HepG2 (cell line): Measurements from ENCODE around the gene LRRC72. TPM values are rescaled to one million over a fixed set of nuclear protein-coding genes. Genes with fewer than 3 reads are reported as not detected.

ENCODE experiments used
- ATAC-seq: fragments of 200-7000 bp; cut with Tn5 transposase; 3 replicates; pipeline ENCODE4 v1.9.1; 2020; ENCODE audit warnings: mild to moderate bottlenecking, moderate library complexity
- BruUV-seq: library from RNA; stranded (reverse); fragments of 400-500 nt; replicated peaks from 2 replicates; lab custom pipeline; 2021; lab: Mats Ljungman, UMichigan
- CTCF ChIA-PET: fragments of 300-600 bp; formaldehyde crosslinking; extraction: SDS; loops from one replicate; lab custom pipeline; 2021; ENCODE audit warnings: low total read pairs, inconsistent platforms, low intra/inter-chr PET ratio; lab: Yijun Ruan, JAX
- POLR2A ChIA-PET: fragments of 350-600 bp; sonication (Branson Sonifier 250); formaldehyde crosslinking; loops from one replicate; lab custom pipeline; 2020; ENCODE audit warnings: antibody characterized with exemption, inconsistent platforms; lab: Yijun Ruan, JAX
- DNase-seq: peaks from one replicate; pipeline ENCODE4 v3.0.0-alpha.2; 2015; ENCODE audit warnings: low spot score
- FAIRE-seq: peaks from 3 replicates; lab custom pipeline; 2011; peaks lifted over from hg19 to GRCh38; lab: Jason Lieb, UNC
- H2AFZ ChIP-seq: one replicate; pipeline ENCODE4 v1.6.1; 2011; ENCODE audit warnings: low read length, inconsistent platforms
- H3K27ac ChIP-seq: fragments of 300-600 bp; 3 replicates; pipeline ENCODE4 v1.8.0; 2011; ENCODE audit warnings: mixed run types, mild to moderate bottlenecking, mixed read lengths, low read length, inconsistent platforms; ENCODE audit not compliant: insufficient read depth; ENCODE audit errors: extremely low read length
- H3K27me3 ChIP-seq, 2 experiments: fragments of 200-600 bp in 1 of 2; 2 replicates in 1 of 2; 3 replicates in 1 of 2; pipeline versions ENCODE4 v1.6.0 to v1.8.0; 2011; ENCODE audit warnings: low read length in 2 of 2, mild to moderate bottlenecking in 2 of 2, moderate library complexity in 2 of 2, inconsistent platforms in 1 of 2; ENCODE audit not compliant: insufficient read depth in 2 of 2, control insufficient read depth in 1 of 2
- H3K36me3 ChIP-seq, 2 experiments: fragments of 200-600 bp in 1 of 2; replicated peaks in 1 of 2; 2 replicates in 1 of 2; 3 replicates in 1 of 2; pipeline versions ENCODE4 v1.5.1 to v1.8.0; 2011; ENCODE audit warnings: low read length in 2 of 2, inconsistent platforms in 1 of 2; ENCODE audit not compliant: insufficient read depth in 2 of 2, control insufficient read depth in 1 of 2
- H3K4me1 ChIP-seq: 2 replicates; pipeline ENCODE4 v1.5.1; 2012; ENCODE audit warnings: low read length, inconsistent platforms; ENCODE audit not compliant: insufficient read depth
- H3K4me2 ChIP-seq: 2 replicates; pipeline ENCODE4 v1.6.0; 2011; ENCODE audit warnings: low read depth, low read length, inconsistent platforms
- H3K4me3 ChIP-seq, 3 experiments: fragments of 200-600 bp in 1 of 3; sonication (generic), shearing (Covaris generic) in 1 of 3; replicated peaks in 1 of 3; 2 replicates each; pipeline ENCODE4 v1.5.1; 2011 to 2016; ENCODE audit warnings: low read length in 3 of 3, inconsistent platforms in 2 of 3, low read depth in 2 of 3, mild to moderate bottlenecking in 2 of 3, control low read depth in 1 of 3, mixed read lengths in 1 of 3; ENCODE audit not compliant: insufficient read depth in 1 of 3
- H3K79me2 ChIP-seq: one replicate; pipeline ENCODE4 v1.6.1; 2011; ENCODE audit warnings: low read length, inconsistent platforms; ENCODE audit not compliant: insufficient read depth
- H3K9ac ChIP-seq: 2 replicates; pipeline ENCODE4 v1.6.0; 2011; ENCODE audit warnings: mild to moderate bottlenecking, low read depth, low read length, inconsistent platforms; ENCODE audit not compliant: insufficient read depth
- H3K9me3 ChIP-seq: 2 replicates; pipeline ENCODE4 v1.5.1; 2012; ENCODE audit warnings: mild to moderate bottlenecking, low read length
- H4K20me1 ChIP-seq: 2 replicates; pipeline ENCODE4 v1.6.0; 2011; ENCODE audit warnings: inconsistent platforms, mild to moderate bottlenecking, low read length, moderate library complexity; ENCODE audit not compliant: insufficient read depth
- ADNP ChIP-seq: sonication (generic); formaldehyde crosslinking; IDR thresholded peaks from 2 replicates; pipeline ENCODE4 v1.4.0; 2020; ENCODE audit warnings: missing genetic modification reagents
- ATF1 ChIP-seq: IDR thresholded peaks from 2 replicates; pipeline ENCODE4 v1.6.1; 2016; ENCODE audit warnings: mild to moderate bottlenecking, control low read depth
- FOXA1 ChIP-seq, 2 experiments: fragments of 450-650 bp in 1 of 2; sonication (generic) in 1 of 2; formaldehyde crosslinking in 1 of 2; IDR thresholded peaks; 2 replicates each; pipeline versions ENCODE4 v1.4.0 to v1.6.1; 2016 to 2020; ENCODE audit warnings: missing genetic modification reagents in 1 of 2
- ISX ChIP-seq: sonication (generic); formaldehyde crosslinking; conservative IDR thresholded peaks from 2 replicates; pipeline ENCODE4 v1.5.0; 2020; ENCODE audit warnings: missing genetic modification reagents
- NCOA5 ChIP-seq: sonication (generic); formaldehyde crosslinking; IDR thresholded peaks from 2 replicates; pipeline ENCODE4 v1.4.0; 2020; ENCODE audit warnings: missing genetic modification reagents
- RXRA ChIP-seq: sonication (generic); formaldehyde crosslinking; IDR thresholded peaks from 2 replicates; pipeline ENCODE4 v1.5.1; 2020; ENCODE audit warnings: missing genetic modification reagents
- SMARCC2 ChIP-seq: fragments of 450-650 bp; IDR thresholded peaks from 2 replicates; pipeline ENCODE4 v1.6.1; 2017; ENCODE audit warnings: antibody characterized with exemption, mild to moderate bottlenecking
- SNAI1 ChIP-seq: sonication (generic); formaldehyde crosslinking; IDR thresholded peaks from 2 replicates; pipeline ENCODE4 v1.5.0; 2020; ENCODE audit warnings: mild to moderate bottlenecking, missing genetic modification reagents, borderline replicate concordance
- ZKSCAN1 ChIP-seq: fragments of 150-350 bp; IDR thresholded peaks from 2 replicates; pipeline ENCODE4 v1.6.1; 2014; ENCODE audit warnings: low read length
- ZNF589 ChIP-seq: sonication (generic); formaldehyde crosslinking; conservative IDR thresholded peaks from 2 replicates; pipeline ENCODE4 v1.8.0; 2022; ENCODE audit warnings: mild to moderate bottlenecking, moderate library complexity, missing genetic modification reagents
- ZNF670 ChIP-seq: sonication (generic); formaldehyde crosslinking; IDR thresholded peaks from 2 replicates; pipeline ENCODE4 v1.8.0; 2022; ENCODE audit warnings: mild to moderate bottlenecking, missing genetic modification reagents, borderline replicate concordance
- ZNF7 ChIP-seq: IDR thresholded peaks from 2 replicates; pipeline ENCODE4 v1.6.1; 2016; ENCODE audit warnings: missing biosample characterization, missing genetic modification reagents
- ZSCAN20 ChIP-seq: sonication (generic); formaldehyde crosslinking; IDR thresholded peaks from 2 replicates; pipeline ENCODE4 v1.4.0; 2020; ENCODE audit warnings: missing genetic modification reagents, mild to moderate bottlenecking, borderline replicate concordance
- ZSCAN5A ChIP-seq: sonication (generic); formaldehyde crosslinking; IDR thresholded peaks from 2 replicates; pipeline ENCODE4 v1.8.0; 2022; ENCODE audit warnings: mild to moderate bottlenecking, missing genetic modification reagents, borderline replicate concordance
- ZXDC ChIP-seq: sonication (generic); formaldehyde crosslinking; IDR thresholded peaks from 2 replicates; pipeline ENCODE4 v1.5.0; 2020; ENCODE audit warnings: mild to moderate bottlenecking, missing genetic modification reagents
- WGBS: methylation state at CpG from one replicate; pipeline ENCODE4 v1.1.6; 2017; ENCODE audit warnings: low lambda C conversion rate; 5-methylcytosine and 5-hydroxymethylcytosine counted together
- in situ Hi-C: cut with HindIII; loops from 2 replicates; pipeline ENCODE4 v1.10.0; 2017; ENCODE audit warnings: low pct_unique_long_range_greater_than_20kb; ENCODE audit not compliant: extremely low pct_ligation_motif_present
- intact Hi-C: fragments of 100-400 bp; cut with micrococcal nuclease; formaldehyde crosslinking; loops from one replicate; pipeline ENCODE4 v1.10.0; 2022; ENCODE audit not compliant: unreplicated experiment
- polyA plus RNA-seq, 8 experiments: library from polyadenylated mRNA; depleted of rRNA in 3 of 8; stranded (reverse) in 7 of 8; unstranded in 1 of 8; fragments of >200 nt; fragmentation: Illumina TruSeq in 4 of 8; extraction: Trizol in 4 of 8; gene quantifications; 2 replicates each; pipeline versions ENCODE4 v1.2.1 to v1.2.3, GENCODE V29; 2011 to 2016; ENCODE audit warnings: low read depth in 4 of 8, missing spikeins in 1 of 8, mixed read lengths in 1 of 8; ENCODE audit not compliant: insufficient read depth in 1 of 8
- total RNA-seq, 5 experiments: library from RNA; depleted of rRNA; stranded (reverse); fragments of >200 nt; fragmentation: Illumina TruSeq; extraction: Trizol; gene quantifications; 2 replicates each; pipeline ENCODE4 v1.2.3, GENCODE V29; 2016; ENCODE audit warnings: low read depth in 1 of 5

The LRRC72 gene
- total and polyA plus RNA-seq, 2 of the 13 experiments (the other 11 are each of a cell fraction or from before 2014, with no cell fraction given): not detected

GRCh38 chr7:16494955-16495719 lies 31.5 kb upstream of the LRRC72 start:
- no peak for ATAC-seq
- Histone ChIP-seq H3K79me2 (no peaks in the 10 kb centered on the region), H2AFZ (peak overlapping the region; percentile 27), H3K27me3 (no peaks in the 10 kb centered on the region), H3K4me1 (peaks cover 38% of the 10 kb centered on the region), H3K4me2 (no peak overlapping the region)
- intact Hi-C loops (loop anchor here (5.0 kb wide), 1 partner anchor 73 kb away; the partner anchor contains the start of gene CRPPA), in situ Hi-C loops (no loop called here)
- POLR2A ChIA-PET: no interaction called here
- 37% methylated on average over 4 of the region's 4 CpGs for WGBS
- no peak for TF ChIP-seq ADNP (CRISPR knock-in tag)
- no peak for TF ChIP-seq ZNF7 (CRISPR knock-in tag)
- TF ChIP-seq RXRA (CRISPR knock-in tag): no peak
- TF ChIP-seq SNAI1 (CRISPR knock-in tag): no peak
- no peak for TF ChIP-seq ATF1
- TF ChIP-seq ZKSCAN1: no peak
- TF ChIP-seq, all 625 proteins: peak for 0
- BruUV-seq: no TSS peak
- Histone ChIP-seq H4K20me1 (no peaks in the 10 kb centered on the region), H3K9ac (no peak overlapping the region), H3K4me3 (no peak overlapping the region), H3K27ac (no peak overlapping the region), H3K36me3 (no peaks in the 10 kb centered on the region), H3K9me3 (no peaks in the 10 kb centered on the region)
- no peak for FAIRE-seq
- DNase-seq: no peak
- CTCF ChIA-PET: no interaction called here

GRCh38 chr7:16498122-16498521 lies 28.5 kb upstream of the LRRC72 start:
- H3K9ac ChIP-seq: no peak overlapping the region
- no peak for ATAC-seq
- no peaks in the 10 kb centered on the region for H3K27me3 ChIP-seq
- peaks cover 8% of the 10 kb centered on the region for H3K4me1 ChIP-seq
- H3K36me3 ChIP-seq: no peaks in the 10 kb centered on the region
- H3K4me2 ChIP-seq: no peak overlapping the region
- H3K4me3 ChIP-seq: no peak overlapping the region
- H2AFZ ChIP-seq: no peak overlapping the region
- in situ Hi-C loops: no loop called here
- no TSS peak for BruUV-seq
- no peaks in the 10 kb centered on the region for H3K9me3 ChIP-seq
- DNase-seq: no peak
- H4K20me1 ChIP-seq: no peaks in the 10 kb centered on the region
- no peaks in the 10 kb centered on the region for H3K79me2 ChIP-seq
- intact Hi-C loops: no loop called here
- ChIA-PET CTCF (no interaction called here), POLR2A (no interaction called here)
- FAIRE-seq: no peak
- no peak overlapping the region for H3K27ac ChIP-seq
- 63% methylated on average over 2 of the region's 2 CpGs for WGBS
- TF ChIP-seq FOXA1 (IDR thresholded peaks at IDR 0.05) (no peak), FOXA1 (CRISPR knock-in tag; IDR thresholded peaks at IDR 0.05) (no peak), ZXDC (no peak), ZSCAN20 (CRISPR knock-in tag) (no peak), NCOA5 (no peak), SMARCC2 (no peak), ZNF7 (CRISPR knock-in tag) (no peak), ZNF670 (CRISPR knock-in tag) (no peak), ISX (CRISPR knock-in tag) (no peak), ZSCAN5A (CRISPR knock-in tag) (no peak), ZNF589 (CRISPR knock-in tag) (no peak)
